NCI-H526 (cell line): Measurements from ENCODE around the gene TBC1D1.
A peak's percentile ranks its signal among the peaks of the same experiment; 100 is the strongest.
"Not testable (repeated sequence)": the region's sequence is repeated elsewhere in the genome, so short reads cannot be mapped to it uniquely, and the experiment has no call there.

Experiments
- DNase-seq, 2 experiments: peaks; one replicate each; lab custom pipeline; 2025; lab: John Stamatoyannopoulos, UW

TBC1D1 gene

GRCh38 chr4:37891260-37892159 lies 626 bp downstream of the TBC1D1 start:
- DNase-seq, result peak in 1 of 2 experiments; percentile 66

- DNase-seq, result no peak
These were observed 1.8 kb downstream of the TBC1D1 start for GRCh38 chr4:37892641-37893040.

GRCh38 chr4:37893164-37893563 lies 2.3 kb downstream of the TBC1D1 start:
- DNase-seq, result no peak

GRCh38 chr4:37895271-37895670 lies 4.4 kb downstream of the TBC1D1 start:
- DNase-seq, result no peak

GRCh38 chr4:37896206-37896860 lies 5.4 kb downstream of the TBC1D1 start:
- no peak for DNase-seq

- DNase-seq, result no peak
These were observed 11.3 kb downstream of the TBC1D1 start for GRCh38 chr4:37902212-37902611.

GRCh38 chr4:37902738-37903693 lies 12.1 kb downstream of the TBC1D1 start:
- DNase-seq, result no peak

GRCh38 chr4:37903901-37904300 lies 13.0 kb downstream of the TBC1D1 start:
- DNase-seq, result peak in 1 of 2 experiments; percentile 8

GRCh38 chr4:37904824-37905223 lies 13.9 kb downstream of the TBC1D1 start:
- DNase-seq, result no peak

GRCh38 chr4:37905533-37906169 lies 14.8 kb downstream of the TBC1D1 start:
- DNase-seq, result no peak

- DNase-seq, result no peak
These were observed 17.8 kb downstream of the TBC1D1 start for GRCh38 chr4:37908488-37909331.

GRCh38 chr4:37909332-37910090 lies 18.6 kb downstream of the TBC1D1 start:
- DNase-seq, result no peak

GRCh38 chr4:37910091-37910486 lies 19.2 kb downstream of the TBC1D1 start:
- DNase-seq, result no peak

GRCh38 chr4:37914539-37914938 lies 23.7 kb downstream of the TBC1D1 start:
- DNase-seq, result no peak

GRCh38 chr4:37917388-37917787 lies 26.5 kb downstream of the TBC1D1 start:
- no peak for DNase-seq

GRCh38 chr4:37918653-37919052 lies 27.8 kb downstream of the TBC1D1 start:
- peak in 1 of 2 experiments; percentile 34 for DNase-seq

GRCh38 chr4:37922328-37922727 lies 31.4 kb downstream of the TBC1D1 start:
- DNase-seq, result no peak

GRCh38 chr4:37923089-37923488 lies 32.2 kb downstream of the TBC1D1 start:
- not testable (repeated sequence) for DNase-seq

- DNase-seq, result no peak
These were observed 34.1 kb downstream of the TBC1D1 start for GRCh38 chr4:37924946-37925345.

- DNase-seq, result peak; percentile 92 to 95
These were observed 36.5 kb downstream of the TBC1D1 start for GRCh38 chr4:37927434-37927833.
